Stimulated activated CD4-positive, alpha-beta T cell treated with anti-CD3 and anti-CD28 coated beads, Interleukin-15, amount 100 ng/mL, for 24 hours (primary cell): ENCODE measurements around the gene RPS6KA2.

Experiments used
- DNase-seq: peaks from one replicate; pipeline ENCODE4 v3.0.0-alpha.2; 2020

RPS6KA2 gene

GRCh38 chr6:166567107-166567506 lies 59.9 kb downstream of the RPS6KA2 start:
- DNase-seq: no peak

- DNase-seq: no peak
Observed at GRCh38 chr6:166566026-166567011, 60.7 kb downstream of the RPS6KA2 start.

GRCh38 chr6:166565084-166565967 lies 61.7 kb downstream of the RPS6KA2 start:
- DNase-seq: no peak

- DNase-seq: no peak
Observed at GRCh38 chr6:166563805-166564204, 63.2 kb downstream of the RPS6KA2 start.

- DNase-seq: no peak
Observed at GRCh38 chr6:166563200-166563599, 63.9 kb downstream of the RPS6KA2 start.

- no peak for DNase-seq
Observed at GRCh38 chr6:166562726-166563125, 64.3 kb downstream of the RPS6KA2 start.

- DNase-seq: no peak
Observed at GRCh38 chr6:166561771-166562359, 65.2 kb downstream of the RPS6KA2 start.

- no peak for DNase-seq
Observed at GRCh38 chr6:166560222-166560621, 66.8 kb downstream of the RPS6KA2 start.

- DNase-seq: no peak
Observed at GRCh38 chr6:166559662-166560061, 67.4 kb downstream of the RPS6KA2 start.

GRCh38 chr6:166559211-166559610 lies 67.8 kb downstream of the RPS6KA2 start:
- no peak for DNase-seq

- DNase-seq: no peak
Observed at GRCh38 chr6:166558156-166559005, 68.7 kb downstream of the RPS6KA2 start.

- DNase-seq: peak; percentile 16
Observed at GRCh38 chr6:166556863-166557322, 70.2 kb downstream of the RPS6KA2 start.

- DNase-seq: no peak
Observed at GRCh38 chr6:166556336-166556735, 70.7 kb downstream of the RPS6KA2 start.

GRCh38 chr6:166555086-166555485 lies 72.0 kb downstream of the RPS6KA2 start:
- no peak for DNase-seq

- DNase-seq: no peak
Observed at GRCh38 chr6:166554316-166554715, 72.7 kb downstream of the RPS6KA2 start.

- no peak for DNase-seq
Observed at GRCh38 chr6:166553563-166554271, 73.3 kb downstream of the RPS6KA2 start.

- DNase-seq: no peak
Observed at GRCh38 chr6:166552600-166552999, 74.5 kb downstream of the RPS6KA2 start.

GRCh38 chr6:166551754-166552495 lies 75.1 kb downstream of the RPS6KA2 start:
- no peak for DNase-seq

- no peak for DNase-seq
Observed at GRCh38 chr6:166546653-166547052, 80.4 kb downstream of the RPS6KA2 start.

GRCh38 chr6:166545156-166546034 lies 81.7 kb downstream of the RPS6KA2 start:
- no peak for DNase-seq
